Right lobe of liver (tissue), 4 donors: ENCODE data around the gene DGKI.

Source experiments
- POLR2A ChIP-seq: fragments of 450-650 bp; IDR thresholded peaks from one replicate; pipeline ENCODE4 v1.6.1; 2017; ENCODE audit warnings: antibody characterized with exemption, mild to moderate bottlenecking
- TF ChIP-seq, protein P1 (sequence below), 4 donors: fragments of 200-600 bp in 3 of 4; fragments of 450-650 bp in 1 of 4; IDR thresholded peaks; one replicate each; pipeline versions ENCODE4 v1.5.1 to v1.8.0; 2016 to 2022; ENCODE audit warnings: antibody characterized with exemption in 4 of 4, mild to moderate bottlenecking in 2 of 4
- donor health status: DM: no; HTN: no; CAD: no.
- donor health status: DM: no; HTN: no; CAD: no.
- donor health status: DM: no; HTN: yes; CAD: no.

GRCh38 chr7:137609500-137609899, 237.3 kb downstream of the DGKI start:
- TF ChIP-seq, protein P1, sequence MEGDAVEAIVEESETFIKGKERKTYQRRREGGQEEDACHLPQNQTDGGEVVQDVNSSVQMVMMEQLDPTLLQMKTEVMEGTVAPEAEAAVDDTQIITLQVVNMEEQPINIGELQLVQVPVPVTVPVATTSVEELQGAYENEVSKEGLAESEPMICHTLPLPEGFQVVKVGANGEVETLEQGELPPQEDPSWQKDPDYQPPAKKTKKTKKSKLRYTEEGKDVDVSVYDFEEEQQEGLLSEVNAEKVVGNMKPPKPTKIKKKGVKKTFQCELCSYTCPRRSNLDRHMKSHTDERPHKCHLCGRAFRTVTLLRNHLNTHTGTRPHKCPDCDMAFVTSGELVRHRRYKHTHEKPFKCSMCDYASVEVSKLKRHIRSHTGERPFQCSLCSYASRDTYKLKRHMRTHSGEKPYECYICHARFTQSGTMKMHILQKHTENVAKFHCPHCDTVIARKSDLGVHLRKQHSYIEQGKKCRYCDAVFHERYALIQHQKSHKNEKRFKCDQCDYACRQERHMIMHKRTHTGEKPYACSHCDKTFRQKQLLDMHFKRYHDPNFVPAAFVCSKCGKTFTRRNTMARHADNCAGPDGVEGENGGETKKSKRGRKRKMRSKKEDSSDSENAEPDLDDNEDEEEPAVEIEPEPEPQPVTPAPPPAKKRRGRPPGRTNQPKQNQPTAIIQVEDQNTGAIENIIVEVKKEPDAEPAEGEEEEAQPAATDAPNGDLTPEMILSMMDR (IDR thresholded peaks at IDR 0.05): no peak
- TF ChIP-seq POLR2A: no peak
